HepG2 (cell line): ENCODE measurements around the gene METTL16. TPM values are rescaled to one million over a fixed set of nuclear protein-coding genes. Genes with fewer than 3 reads are reported as not detected.

Source experiments
- ATAC-seq: fragments of 200-7000 bp; cut with Tn5 transposase; 3 replicates; pipeline ENCODE4 v1.9.1; 2020; ENCODE audit warnings: mild to moderate bottlenecking, moderate library complexity
- BruUV-seq: library from RNA; stranded (reverse); fragments of 400-500 nt; replicated peaks from 2 replicates; lab custom pipeline; 2021; lab: Mats Ljungman, UMichigan
- CTCF ChIA-PET: fragments of 300-600 bp; formaldehyde crosslinking; extraction: SDS; loops from one replicate; lab custom pipeline; 2021; ENCODE audit warnings: low total read pairs, inconsistent platforms, low intra/inter-chr PET ratio; lab: Yijun Ruan, JAX
- POLR2A ChIA-PET: fragments of 350-600 bp; sonication (Branson Sonifier 250); formaldehyde crosslinking; loops from one replicate; lab custom pipeline; 2020; ENCODE audit warnings: antibody characterized with exemption, inconsistent platforms; lab: Yijun Ruan, JAX
- DNase-seq: peaks from one replicate; pipeline ENCODE4 v3.0.0-alpha.2; 2015; ENCODE audit warnings: low spot score
- FAIRE-seq: peaks from 3 replicates; lab custom pipeline; 2011; peaks lifted over from hg19 to GRCh38; lab: Jason Lieb, UNC
- H2AFZ ChIP-seq: one replicate; pipeline ENCODE4 v1.6.1; 2011; ENCODE audit warnings: low read length, inconsistent platforms
- H3K27ac ChIP-seq: fragments of 300-600 bp; 3 replicates; pipeline ENCODE4 v1.8.0; 2011; ENCODE audit warnings: mixed run types, mild to moderate bottlenecking, mixed read lengths, low read length, inconsistent platforms; ENCODE audit not compliant: insufficient read depth; ENCODE audit errors: extremely low read length
- H3K27me3 ChIP-seq, 2 experiments: fragments of 200-600 bp in 1 of 2; 2 replicates in 1 of 2; 3 replicates in 1 of 2; pipeline versions ENCODE4 v1.6.0 to v1.8.0; 2011; ENCODE audit warnings: low read length in 2 of 2, mild to moderate bottlenecking in 2 of 2, moderate library complexity in 2 of 2, inconsistent platforms in 1 of 2; ENCODE audit not compliant: insufficient read depth in 2 of 2, control insufficient read depth in 1 of 2
- H3K36me3 ChIP-seq, 2 experiments: fragments of 200-600 bp in 1 of 2; replicated peaks in 1 of 2; 2 replicates in 1 of 2; 3 replicates in 1 of 2; pipeline versions ENCODE4 v1.5.1 to v1.8.0; 2011; ENCODE audit warnings: low read length in 2 of 2, inconsistent platforms in 1 of 2; ENCODE audit not compliant: insufficient read depth in 2 of 2, control insufficient read depth in 1 of 2
- H3K4me1 ChIP-seq: 2 replicates; pipeline ENCODE4 v1.5.1; 2012; ENCODE audit warnings: low read length, inconsistent platforms; ENCODE audit not compliant: insufficient read depth
- H3K4me2 ChIP-seq: 2 replicates; pipeline ENCODE4 v1.6.0; 2011; ENCODE audit warnings: low read depth, low read length, inconsistent platforms
- H3K4me3 ChIP-seq, 3 experiments: fragments of 200-600 bp in 1 of 3; sonication (generic), shearing (Covaris generic) in 1 of 3; replicated peaks in 1 of 3; 2 replicates each; pipeline ENCODE4 v1.5.1; 2011 to 2016; ENCODE audit warnings: low read length in 3 of 3, inconsistent platforms in 2 of 3, low read depth in 2 of 3, mild to moderate bottlenecking in 2 of 3, control low read depth in 1 of 3, mixed read lengths in 1 of 3; ENCODE audit not compliant: insufficient read depth in 1 of 3
- H3K79me2 ChIP-seq: one replicate; pipeline ENCODE4 v1.6.1; 2011; ENCODE audit warnings: low read length, inconsistent platforms; ENCODE audit not compliant: insufficient read depth
- H3K9ac ChIP-seq: 2 replicates; pipeline ENCODE4 v1.6.0; 2011; ENCODE audit warnings: mild to moderate bottlenecking, low read depth, low read length, inconsistent platforms; ENCODE audit not compliant: insufficient read depth
- H3K9me3 ChIP-seq: 2 replicates; pipeline ENCODE4 v1.5.1; 2012; ENCODE audit warnings: mild to moderate bottlenecking, low read length
- H4K20me1 ChIP-seq: 2 replicates; pipeline ENCODE4 v1.6.0; 2011; ENCODE audit warnings: inconsistent platforms, mild to moderate bottlenecking, low read length, moderate library complexity; ENCODE audit not compliant: insufficient read depth
- CEBPB ChIP-seq: IDR thresholded peaks from 2 replicates; pipeline ENCODE4 v1.6.1; 2011; ENCODE audit warnings: low read depth, low read length, improper control_type of control experiment, borderline replicate concordance
- FIP1L1 ChIP-seq: fragments of 200-400 bp; formaldehyde crosslinking; IDR thresholded peaks from 2 replicates; pipeline ENCODE4 v1.6.1; 2018; ENCODE audit warnings: low read depth, mild to moderate bottlenecking, low read length, moderate library complexity, borderline replicate concordance; ENCODE audit not compliant: insufficient read depth
- FOXA1 ChIP-seq, 2 experiments: fragments of 450-650 bp in 1 of 2; sonication (generic) in 1 of 2; formaldehyde crosslinking in 1 of 2; IDR thresholded peaks; 2 replicates each; pipeline versions ENCODE4 v1.4.0 to v1.6.1; 2016 to 2020; ENCODE audit warnings: missing genetic modification reagents in 1 of 2
- HIVEP1 ChIP-seq: sonication (generic); formaldehyde crosslinking; IDR thresholded peaks from 2 replicates; pipeline ENCODE4 v1.4.0; 2020; ENCODE audit warnings: mild to moderate bottlenecking, missing genetic modification reagents
- HOXA5 ChIP-seq: sonication (generic); formaldehyde crosslinking; IDR thresholded peaks from 2 replicates; pipeline ENCODE4 v1.4.0; 2020; ENCODE audit warnings: missing genetic modification reagents
- KDM2A ChIP-seq: sonication (generic); formaldehyde crosslinking; IDR thresholded peaks from 2 replicates; pipeline ENCODE4 v1.4.0; 2020; ENCODE audit warnings: low read depth, missing genetic modification reagents, borderline replicate concordance
- SAFB2 ChIP-seq: sonication (generic); formaldehyde crosslinking; IDR thresholded peaks from 2 replicates; pipeline ENCODE4 v1.5.1; 2020; ENCODE audit warnings: missing genetic modification reagents, low read depth, mild to moderate bottlenecking, borderline replicate concordance
- SMAD3 ChIP-seq: sonication (generic); formaldehyde crosslinking; IDR thresholded peaks from 2 replicates; pipeline ENCODE4 v1.4.0; 2020; ENCODE audit warnings: missing genetic modification reagents
- SP5 ChIP-seq: IDR thresholded peaks from 2 replicates; pipeline ENCODE4 v1.6.1; 2016; ENCODE audit warnings: low read depth, borderline replicate concordance
- TCF12 ChIP-seq, 2 experiments: fragments of 450-650 bp in 1 of 2; sonication (generic) in 1 of 2; formaldehyde crosslinking in 1 of 2; IDR thresholded peaks; 2 replicates each; pipeline versions ENCODE4 v1.6.1 to v1.8.0; 2017 to 2022; ENCODE audit warnings: antibody characterized with exemption in 1 of 2, mild to moderate bottlenecking in 1 of 2, missing genetic modification reagents in 1 of 2, moderate library complexity in 1 of 2
- TOE1 ChIP-seq: sonication (generic); formaldehyde crosslinking; IDR thresholded peaks from 2 replicates; pipeline ENCODE4 v1.4.0; 2020; ENCODE audit warnings: mild to moderate bottlenecking, missing genetic modification reagents
- ZMYM3 ChIP-seq: sonication (generic); formaldehyde crosslinking; IDR thresholded peaks from 2 replicates; pipeline ENCODE4 v1.5.1; 2020; ENCODE audit warnings: mild to moderate bottlenecking, missing genetic modification reagents
- ZNF260 ChIP-seq: sonication (generic); formaldehyde crosslinking; IDR thresholded peaks from 2 replicates; pipeline ENCODE4 v1.4.0; 2020; ENCODE audit warnings: missing genetic modification reagents, low read depth, mild to moderate bottlenecking, borderline replicate concordance
- ZNF430 ChIP-seq: sonication (generic); formaldehyde crosslinking; IDR thresholded peaks from 2 replicates; pipeline ENCODE4 v1.9.0; 2021; ENCODE audit warnings: mild to moderate bottlenecking, missing genetic modification reagents
- ZNF83 ChIP-seq: sonication (generic); formaldehyde crosslinking; IDR thresholded peaks from 2 replicates; pipeline ENCODE4 v1.4.0; 2020; ENCODE audit warnings: missing genetic modification reagents, mild to moderate bottlenecking, borderline replicate concordance
- ZNF878 ChIP-seq: sonication (generic); formaldehyde crosslinking; IDR thresholded peaks from 2 replicates; pipeline ENCODE4 v1.8.1; 2023; ENCODE audit warnings: mild to moderate bottlenecking, missing genetic modification reagents, moderate library complexity
- WGBS: methylation state at CpG from one replicate; pipeline ENCODE4 v1.1.6; 2017; ENCODE audit warnings: low lambda C conversion rate; 5-methylcytosine and 5-hydroxymethylcytosine counted together
- in situ Hi-C: cut with HindIII; loops from 2 replicates; pipeline ENCODE4 v1.10.0; 2017; ENCODE audit warnings: low pct_unique_long_range_greater_than_20kb; ENCODE audit not compliant: extremely low pct_ligation_motif_present
- intact Hi-C: fragments of 100-400 bp; cut with micrococcal nuclease; formaldehyde crosslinking; loops from one replicate; pipeline ENCODE4 v1.10.0; 2022; ENCODE audit not compliant: unreplicated experiment
- polyA plus RNA-seq, 8 experiments: library from polyadenylated mRNA; depleted of rRNA in 3 of 8; stranded (reverse) in 7 of 8; unstranded in 1 of 8; fragments of >200 nt; fragmentation: Illumina TruSeq in 4 of 8; extraction: Trizol in 4 of 8; gene quantifications; 2 replicates each; pipeline versions ENCODE4 v1.2.1 to v1.2.3, GENCODE V29; 2011 to 2016; ENCODE audit warnings: low read depth in 4 of 8, missing spikeins in 1 of 8, mixed read lengths in 1 of 8; ENCODE audit not compliant: insufficient read depth in 1 of 8
- total RNA-seq, 5 experiments: library from RNA; depleted of rRNA; stranded (reverse); fragments of >200 nt; fragmentation: Illumina TruSeq; extraction: Trizol; gene quantifications; 2 replicates each; pipeline ENCODE4 v1.2.3, GENCODE V29; 2016; ENCODE audit warnings: low read depth in 1 of 5
- TF ChIP-seq, protein P1 (sequence below): sonication (generic); formaldehyde crosslinking; IDR thresholded peaks from 2 replicates; pipeline ENCODE4 v1.5.0; 2020; ENCODE audit warnings: missing genetic modification reagents
- TF ChIP-seq, protein P2 (sequence below): conservative IDR thresholded peaks from 2 replicates; pipeline ENCODE4 v1.6.1; 2018; ENCODE audit warnings: missing genetic modification reagents
- TF ChIP-seq, protein P3 (sequence below): sonication (generic); formaldehyde crosslinking; IDR thresholded peaks from 2 replicates; pipeline ENCODE4 v1.8.1; 2023; ENCODE audit warnings: mild to moderate bottlenecking, inconsistent platforms, moderate library complexity, missing genetic modification reagents, borderline replicate concordance

Gene METTL16
- total and polyA plus RNA-seq, 2 of the 13 experiments (the other 11 are each of a cell fraction or from before 2014, with no cell fraction given) = 11.6 to 18.5 TPM

DNA sequence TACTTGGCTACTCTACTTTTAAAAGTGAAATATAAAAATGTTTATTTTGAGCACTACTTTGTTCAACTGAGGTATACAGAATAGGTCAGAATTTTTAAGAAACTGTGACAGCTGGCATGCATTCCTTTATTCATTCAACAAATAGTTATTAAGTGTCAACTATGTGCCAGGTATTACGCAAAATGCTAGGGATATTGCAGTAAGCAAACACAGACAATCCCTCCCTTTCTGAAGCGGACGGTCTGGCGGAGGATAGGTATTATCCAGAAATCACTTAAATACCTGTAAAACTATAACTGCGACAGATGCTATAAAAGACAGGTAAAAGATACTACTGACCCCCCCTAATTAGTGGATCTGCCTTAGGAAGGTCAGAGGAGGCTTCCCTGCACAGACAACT, 26.1 kb downstream of the METTL16 start (continued):
- TF ChIP-seq SP5 (CRISPR knock-in tag) = peak; percentile 67
- TF ChIP-seq ZMYM3 (CRISPR knock-in tag) = no peak
- peak; percentile 96 for TF ChIP-seq CEBPB
- TF ChIP-seq, protein P1, sequence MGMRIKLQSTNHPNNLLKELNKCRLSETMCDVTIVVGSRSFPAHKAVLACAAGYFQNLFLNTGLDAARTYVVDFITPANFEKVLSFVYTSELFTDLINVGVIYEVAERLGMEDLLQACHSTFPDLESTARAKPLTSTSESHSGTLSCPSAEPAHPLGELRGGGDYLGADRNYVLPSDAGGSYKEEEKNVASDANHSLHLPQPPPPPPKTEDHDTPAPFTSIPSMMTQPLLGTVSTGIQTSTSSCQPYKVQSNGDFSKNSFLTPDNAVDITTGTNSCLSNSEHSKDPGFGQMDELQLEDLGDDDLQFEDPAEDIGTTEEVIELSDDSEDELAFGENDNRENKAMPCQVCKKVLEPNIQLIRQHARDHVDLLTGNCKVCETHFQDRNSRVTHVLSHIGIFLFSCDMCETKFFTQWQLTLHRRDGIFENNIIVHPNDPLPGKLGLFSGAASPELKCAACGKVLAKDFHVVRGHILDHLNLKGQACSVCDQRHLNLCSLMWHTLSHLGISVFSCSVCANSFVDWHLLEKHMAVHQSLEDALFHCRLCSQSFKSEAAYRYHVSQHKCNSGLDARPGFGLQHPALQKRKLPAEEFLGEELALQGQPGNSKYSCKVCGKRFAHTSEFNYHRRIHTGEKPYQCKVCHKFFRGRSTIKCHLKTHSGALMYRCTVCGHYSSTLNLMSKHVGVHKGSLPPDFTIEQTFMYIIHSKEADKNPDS (CRISPR knock-in tag) = no peak
- no peak for TF ChIP-seq TCF12 (IDR thresholded peaks at IDR 0.05)
- no peak for TF ChIP-seq TCF12 (CRISPR knock-in tag; IDR thresholded peaks at IDR 0.05)
- no peak for TF ChIP-seq ZNF260
- TF ChIP-seq TOE1 = no peak
- TF ChIP-seq FOXA1 (IDR thresholded peaks at IDR 0.05) = no peak
- peak; percentile 81 for TF ChIP-seq FOXA1 (CRISPR knock-in tag; IDR thresholded peaks at IDR 0.05)
- no peak for TF ChIP-seq ZNF878 (CRISPR knock-in tag)
- TF ChIP-seq SMAD3 (CRISPR knock-in tag) = 0 out of 2 replicates have a peak, but pooled peaks have one; percentile 32

DNA sequence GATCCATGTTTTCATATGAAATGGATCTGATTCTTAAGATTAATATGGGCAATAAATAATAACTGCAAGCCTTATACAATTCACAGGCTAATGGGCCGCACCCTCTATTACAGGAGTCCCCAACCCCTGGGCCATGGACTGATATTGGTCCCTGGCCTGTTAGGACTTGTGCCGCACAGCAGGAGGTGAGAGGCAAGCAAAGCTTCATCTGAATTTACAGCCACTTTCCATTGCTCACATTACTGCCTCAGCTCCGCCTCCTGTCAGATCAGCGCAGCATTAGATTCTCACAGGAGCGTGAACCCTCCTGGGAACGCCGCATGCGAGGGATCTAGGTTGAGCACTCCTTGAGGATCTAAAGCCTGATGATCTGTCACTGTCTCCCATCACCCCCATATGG, 26.8 kb downstream of the METTL16 start:
- no peak for FAIRE-seq
- Histone ChIP-seq H3K36me3 (peaks cover 0 to 7% of the 10 kb centered on the region in 2 experiments; a peak in 1 of 5 replicates), H2AFZ (no peak overlapping the region), H3K4me3 (no peak overlapping the region), H3K9me3 (no peaks in the 10 kb centered on the region), H4K20me1 (0 out of 2 replicates have a peak, but pooled peaks cover 5% of the 10 kb centered on the region), H3K4me2 (no peak overlapping the region), H3K9ac (no peak overlapping the region), H3K4me1 (peaks cover 24% of the 10 kb centered on the region), H3K27me3 (no peaks in the 10 kb centered on the region), H3K27ac (no peak overlapping the region), H3K79me2 (peaks cover 41% of the 10 kb centered on the region)
- WGBS = 94% methylated on average over 8 of the region's 8 CpGs
- no peak for ATAC-seq
- BruUV-seq = no TSS peak
- in situ Hi-C loops = no loop called here
- no peak for DNase-seq
- intact Hi-C loops = no loop called here
- ChIA-PET POLR2A (interaction anchor here (0.7 to 1.7 kb wide), 2 partner anchors 27 kb away, joined by 3 read pairs; partner anchors contain the start of gene METTL16), CTCF (no interaction called here)
- TF ChIP-seq, protein P2, sequence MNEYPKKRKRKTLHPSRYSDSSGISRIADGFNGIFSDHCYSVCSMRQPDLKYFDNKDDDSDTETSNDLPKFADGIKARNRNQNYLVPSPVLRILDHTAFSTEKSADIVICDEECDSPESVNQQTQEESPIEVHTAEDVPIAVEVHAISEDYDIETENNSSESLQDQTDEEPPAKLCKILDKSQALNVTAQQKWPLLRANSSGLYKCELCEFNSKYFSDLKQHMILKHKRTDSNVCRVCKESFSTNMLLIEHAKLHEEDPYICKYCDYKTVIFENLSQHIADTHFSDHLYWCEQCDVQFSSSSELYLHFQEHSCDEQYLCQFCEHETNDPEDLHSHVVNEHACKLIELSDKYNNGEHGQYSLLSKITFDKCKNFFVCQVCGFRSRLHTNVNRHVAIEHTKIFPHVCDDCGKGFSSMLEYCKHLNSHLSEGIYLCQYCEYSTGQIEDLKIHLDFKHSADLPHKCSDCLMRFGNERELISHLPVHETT (CRISPR knock-in tag) = no peak
- TF ChIP-seq HOXA5 (no peak), FIP1L1 (no peak), KDM2A (CRISPR knock-in tag) (no peak), ZNF430 (CRISPR knock-in tag) (no peak), HIVEP1 (CRISPR knock-in tag) (no peak), SAFB2 (CRISPR knock-in tag) (no peak), ZNF83 (CRISPR knock-in tag) (no peak)
- TF ChIP-seq, protein P3, sequence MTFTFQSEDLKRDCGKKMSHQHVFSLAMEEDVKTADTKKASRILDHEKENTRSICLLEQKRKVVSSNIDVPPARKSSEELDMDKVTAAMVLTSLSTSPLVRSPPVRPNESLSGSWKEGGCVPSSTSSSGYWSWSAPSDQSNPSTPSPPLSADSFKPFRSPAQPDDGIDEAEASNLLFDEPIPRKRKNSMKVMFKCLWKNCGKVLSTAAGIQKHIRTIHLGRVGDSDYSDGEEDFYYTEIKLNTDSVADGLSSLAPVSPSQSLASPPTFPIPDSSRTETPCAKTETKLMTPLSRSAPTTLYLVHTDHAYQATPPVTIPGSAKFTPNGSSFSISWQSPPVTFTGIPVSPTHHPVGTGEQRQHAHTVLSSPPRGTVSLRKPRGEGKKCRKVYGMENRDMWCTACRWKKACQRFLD (CRISPR knock-in tag) = no peak
